HG03460 (cell line): ENCODE results near the gene HAVCR1.
"Not testable (repeated sequence)": the region's sequence is repeated elsewhere in the genome, so short reads cannot be mapped to it uniquely, and the experiment has no call there.

Experiments used
- ATAC-seq: cut with Tn5 transposase; IDR thresholded peaks from one replicate; pipeline ENCODE4 v1.9.1; 2021; ENCODE audit not compliant: unreplicated experiment

HAVCR1 gene

DNA sequence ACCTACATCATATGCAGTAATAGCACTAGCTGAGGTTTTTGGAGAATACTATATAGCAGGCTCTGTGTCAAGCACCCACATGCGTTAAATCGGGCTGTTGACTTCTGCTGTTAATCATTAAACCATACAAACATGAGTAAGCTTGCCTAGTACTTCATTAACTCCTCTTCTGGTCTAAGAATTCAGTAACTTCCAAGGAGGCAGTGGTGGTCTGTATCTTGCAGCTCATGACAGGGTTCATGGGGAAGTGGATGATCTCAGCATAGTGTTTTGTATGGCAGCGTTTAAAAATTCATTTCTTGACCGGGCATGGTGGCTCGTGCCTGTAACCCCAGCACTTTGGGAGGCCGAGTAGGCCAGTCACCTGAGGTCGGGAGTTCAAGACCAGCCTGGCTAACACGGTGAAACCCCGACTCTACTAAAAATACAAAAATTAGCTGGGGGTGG is at the start of gene HAVCR1:
Gene HAVCR1, minus strand, starts transcription at position 24 of the 447 bp plus-strand sequence. CDS start 1,173 bp downstream, outside the sequence.
- peak; percentile 63 for ATAC-seq

DNA sequence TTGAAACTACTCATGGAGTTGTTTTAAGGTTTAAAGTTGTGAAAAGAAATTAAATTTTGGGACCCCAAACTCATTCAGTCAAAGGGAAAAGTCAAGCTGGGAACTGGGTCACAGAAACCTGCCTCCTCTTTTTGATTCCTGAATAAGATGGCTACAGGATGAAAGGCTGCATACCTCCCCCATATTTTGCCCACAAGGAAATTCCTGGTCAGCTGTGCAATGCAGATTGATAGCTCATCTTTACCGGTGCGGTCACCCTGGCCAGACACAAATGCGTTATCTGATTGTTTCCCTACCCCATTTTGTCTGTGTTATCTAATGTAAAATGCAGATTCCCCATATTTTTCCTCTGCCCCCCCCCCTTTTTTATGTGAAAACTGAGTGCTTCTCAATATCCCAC is 48.6 kb upstream of the HAVCR1 start:
- ATAC-seq = no peak

DNA sequence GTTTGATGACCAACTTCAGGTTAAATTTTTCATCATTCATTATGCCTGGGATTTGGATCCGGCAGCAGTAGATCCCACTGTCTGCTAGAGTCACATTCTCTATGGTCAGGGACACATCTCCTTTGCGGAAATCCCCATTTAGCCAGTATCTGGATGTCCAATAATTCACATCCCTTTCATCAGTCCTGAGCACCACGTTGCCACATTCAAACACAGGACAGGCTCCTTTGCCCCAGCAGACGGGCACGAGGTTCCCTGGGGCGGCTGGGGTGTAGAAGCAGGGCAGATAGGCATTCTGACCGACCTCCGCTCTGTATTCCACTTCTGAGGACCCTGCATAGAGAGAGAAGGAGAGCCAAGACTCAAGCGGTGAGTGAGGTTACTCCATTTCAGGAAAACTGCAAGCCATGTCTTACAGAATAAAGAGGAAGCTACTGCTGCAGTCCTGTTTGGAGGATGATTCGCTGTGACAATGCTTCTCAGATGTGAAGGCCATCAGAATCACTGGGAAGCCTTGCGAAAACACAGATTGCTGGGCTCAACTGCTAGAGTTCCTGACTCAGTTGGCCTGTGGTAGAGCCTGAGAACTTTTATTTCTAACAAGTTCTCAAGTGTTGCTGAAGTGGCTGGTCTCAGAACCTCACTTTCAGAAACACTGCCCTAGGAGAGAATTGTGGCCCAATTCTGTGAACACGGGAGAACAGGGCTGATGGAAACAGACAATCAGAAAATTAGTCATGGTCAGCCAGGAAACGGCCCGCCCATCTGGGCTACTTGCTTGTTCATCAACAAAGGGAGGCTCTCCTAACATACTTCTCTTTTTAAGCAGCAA is 47.9 kb upstream of the HAVCR1 start:
- no peak for ATAC-seq

DNA sequence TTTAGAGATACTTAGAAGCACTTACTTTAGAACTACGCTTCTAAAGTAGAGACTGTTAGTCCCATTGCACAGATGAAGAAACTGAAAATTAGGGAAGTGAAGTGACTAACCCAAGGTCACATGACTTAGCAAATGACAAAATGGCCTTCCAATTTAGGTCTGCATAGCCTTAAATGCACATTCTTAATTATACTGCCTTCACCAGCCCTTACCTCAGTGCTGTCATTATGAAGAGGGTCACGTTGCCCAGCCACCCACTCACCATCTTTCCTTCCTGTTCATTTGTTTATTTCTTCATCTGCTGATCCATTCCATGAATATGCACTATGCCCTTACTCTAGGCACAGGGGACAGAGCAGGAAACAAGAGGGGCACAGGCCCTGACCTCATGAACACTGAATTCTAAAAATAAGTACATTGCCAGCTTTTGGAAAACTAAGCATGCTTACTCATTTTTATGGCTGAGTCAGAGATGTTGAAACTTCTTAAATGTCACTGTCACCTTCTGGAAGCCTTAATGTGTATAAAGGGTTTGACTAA is 41.3 kb upstream of the HAVCR1 start:
- no peak for ATAC-seq

DNA sequence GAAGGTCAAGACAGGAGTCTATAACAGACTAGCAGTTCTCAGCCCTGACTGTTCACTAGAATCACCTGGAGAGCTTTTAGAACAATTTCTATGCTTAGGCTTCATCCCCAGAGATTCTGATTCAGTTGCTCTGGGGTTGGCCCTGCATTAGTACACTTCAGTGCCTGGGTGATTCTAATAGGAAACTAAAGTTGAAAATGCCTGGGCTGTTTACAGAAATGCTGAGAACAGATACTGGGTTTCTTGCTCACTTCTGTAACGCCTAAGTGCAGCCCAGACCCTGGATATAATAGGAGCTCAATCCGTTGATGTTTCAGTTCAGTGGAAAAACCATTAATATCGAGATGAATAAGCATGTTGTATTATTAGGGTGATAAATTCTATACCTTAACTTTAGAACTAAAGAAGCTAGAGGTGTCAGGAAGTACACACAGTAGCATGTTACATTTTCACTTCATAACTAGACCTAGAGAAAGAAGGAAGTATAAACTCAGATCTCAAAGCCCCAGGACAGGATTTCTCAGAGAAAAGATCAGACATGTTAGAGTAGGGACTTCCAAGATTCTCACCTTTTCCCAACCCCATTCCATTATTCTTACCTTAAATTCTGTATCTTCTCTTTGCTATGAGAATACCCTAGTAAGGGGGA is 29.6 kb upstream of the HAVCR1 start:
- ATAC-seq = peak; percentile 70

DNA sequence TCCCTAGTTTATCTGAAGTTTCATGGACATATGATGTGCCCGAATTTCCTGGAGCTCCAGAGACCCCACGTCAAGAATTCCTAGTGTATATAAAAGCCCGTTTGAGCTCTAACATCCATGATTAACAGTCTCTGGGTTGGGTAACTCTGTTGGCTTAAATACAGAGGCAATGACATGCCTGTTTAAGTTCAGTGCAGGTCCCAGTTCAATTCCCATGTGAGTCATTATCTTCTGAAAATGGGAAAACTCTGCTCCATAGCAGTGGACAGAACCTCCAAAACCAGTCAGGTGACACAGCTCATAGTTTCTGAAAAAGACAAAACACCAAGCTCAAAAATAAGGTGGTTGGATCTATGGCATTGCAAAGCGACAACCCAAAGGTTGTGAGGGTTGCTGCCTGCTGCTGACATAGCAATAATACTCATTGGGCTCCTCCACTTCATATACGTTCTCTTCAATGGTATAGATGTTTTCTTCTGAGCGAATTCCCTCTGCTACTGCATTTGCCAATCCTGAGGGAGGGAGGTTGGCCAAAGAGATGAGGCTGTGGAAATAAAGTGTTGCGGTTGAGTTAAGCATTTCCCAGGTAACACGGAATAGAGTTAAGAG is 27.9 kb upstream of the HAVCR1 start:
- no peak for ATAC-seq

DNA sequence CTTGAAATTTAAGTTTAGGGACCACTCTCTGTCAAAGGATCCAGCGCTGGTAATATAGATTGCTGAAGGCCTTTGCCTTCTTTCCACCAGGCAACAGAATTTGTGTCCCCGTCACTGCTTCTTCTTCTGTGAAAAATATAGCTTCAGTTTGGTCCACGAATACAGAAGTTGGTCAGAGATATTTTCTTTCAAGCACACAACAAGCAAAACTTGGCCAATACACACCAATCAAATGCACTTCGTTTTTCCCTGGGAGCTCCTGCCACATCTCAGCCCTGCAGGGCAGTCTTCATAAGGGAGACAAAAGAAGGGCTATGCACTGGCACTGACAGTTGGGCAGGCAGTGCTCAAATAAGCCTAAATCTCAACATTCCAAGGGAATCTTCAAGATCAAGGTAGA is 27.0 kb upstream of the HAVCR1 start:
- no peak for ATAC-seq

DNA sequence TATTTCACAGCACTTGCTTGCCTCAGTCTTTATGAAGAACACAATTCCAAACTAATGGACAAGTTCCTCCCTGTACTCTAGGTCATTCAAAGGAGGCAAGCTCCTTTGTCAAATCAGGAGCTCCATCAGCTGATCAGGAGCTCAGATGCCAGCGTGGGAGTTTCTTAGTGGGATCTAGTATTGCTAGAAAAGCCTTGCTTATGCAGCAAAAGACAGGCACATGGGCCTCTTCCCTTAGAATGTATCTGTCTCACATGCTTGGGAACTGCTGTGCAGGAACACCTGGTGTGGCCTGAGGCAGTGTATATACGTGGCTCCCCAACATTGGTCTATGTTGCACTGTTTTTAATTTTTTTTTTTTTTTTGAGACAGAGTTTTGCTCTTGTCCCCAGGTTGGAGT is 21.4 kb upstream of the HAVCR1 start:
- no peak for ATAC-seq

DNA sequence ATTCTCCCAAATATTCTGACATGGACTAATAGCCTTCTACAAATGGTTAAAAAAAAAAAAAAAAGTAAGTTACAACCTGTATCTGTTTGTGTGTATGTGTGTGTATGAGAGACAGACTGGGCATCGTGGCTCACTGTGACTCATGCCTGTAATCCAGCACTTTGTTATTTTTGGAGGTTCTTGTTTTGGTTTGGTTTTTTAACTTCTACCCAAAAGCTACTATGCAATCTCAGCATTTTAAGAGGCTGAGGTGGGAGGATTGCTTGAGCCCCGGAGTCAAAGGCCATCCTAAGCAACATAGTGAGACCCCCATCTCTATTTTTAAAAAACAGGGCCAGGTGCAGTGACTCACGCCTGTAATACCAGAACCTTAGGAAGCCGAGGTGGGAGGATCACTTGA is 17.6 kb upstream of the HAVCR1 start:
- ATAC-seq = no peak

DNA sequence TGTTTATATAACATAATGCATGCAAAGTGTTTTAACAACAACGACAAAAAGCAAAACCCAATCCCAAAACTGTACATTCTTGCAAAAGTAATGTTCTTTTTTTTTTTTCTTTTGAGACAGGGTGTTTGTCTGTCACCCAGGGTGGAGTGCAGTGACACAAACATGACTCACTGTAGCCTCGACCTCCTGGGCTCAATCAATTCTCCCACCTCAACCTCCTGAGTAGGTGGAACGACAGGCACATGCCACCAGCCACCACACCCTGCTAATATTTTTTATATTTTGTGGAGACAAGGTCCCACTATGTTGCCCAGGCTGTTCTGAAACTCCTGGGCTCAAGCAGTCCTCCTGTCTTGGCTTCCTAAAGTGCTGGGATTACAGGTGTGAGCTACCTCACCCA is 13.6 kb upstream of the HAVCR1 start:
- no peak for ATAC-seq

DNA sequence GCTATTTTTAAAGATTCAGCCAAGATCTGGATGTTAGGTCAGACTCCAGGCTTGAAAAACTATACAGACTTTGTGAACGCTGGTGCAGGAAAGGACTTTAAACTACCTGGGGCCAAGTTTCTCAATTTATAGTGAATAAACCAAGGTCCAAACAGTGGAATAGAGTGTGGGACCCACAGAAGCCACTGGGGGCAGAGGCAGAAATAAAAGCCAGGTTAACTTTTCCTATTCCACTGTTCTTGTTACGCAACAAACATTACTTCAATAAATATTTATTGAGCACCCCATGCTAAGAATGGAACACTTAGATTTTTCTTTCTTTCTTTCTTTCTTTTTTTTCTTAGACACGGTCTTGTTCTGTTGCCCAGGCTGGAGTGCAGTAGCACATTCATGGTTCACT is 11.0 kb upstream of the HAVCR1 start:
- ATAC-seq = no peak

DNA sequence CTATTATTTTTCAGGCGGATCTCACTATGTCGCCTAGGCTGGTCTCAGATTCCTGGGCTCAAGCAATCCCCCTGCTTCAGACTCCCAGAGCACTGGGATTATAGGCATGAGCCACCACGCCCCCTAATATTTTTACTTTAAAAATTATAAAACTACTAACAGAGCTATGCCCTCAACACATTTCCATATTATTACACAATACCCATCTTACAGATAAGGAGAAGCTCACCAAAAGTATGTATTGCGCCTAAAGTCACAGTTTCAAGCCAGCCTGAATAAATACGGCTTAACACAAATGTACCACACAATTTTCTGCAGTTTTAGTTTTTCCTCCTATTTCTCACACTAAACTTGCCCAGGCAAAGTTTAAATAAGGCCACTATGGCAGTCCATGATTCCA is 9.9 kb upstream of the HAVCR1 start:
- ATAC-seq = no peak

DNA sequence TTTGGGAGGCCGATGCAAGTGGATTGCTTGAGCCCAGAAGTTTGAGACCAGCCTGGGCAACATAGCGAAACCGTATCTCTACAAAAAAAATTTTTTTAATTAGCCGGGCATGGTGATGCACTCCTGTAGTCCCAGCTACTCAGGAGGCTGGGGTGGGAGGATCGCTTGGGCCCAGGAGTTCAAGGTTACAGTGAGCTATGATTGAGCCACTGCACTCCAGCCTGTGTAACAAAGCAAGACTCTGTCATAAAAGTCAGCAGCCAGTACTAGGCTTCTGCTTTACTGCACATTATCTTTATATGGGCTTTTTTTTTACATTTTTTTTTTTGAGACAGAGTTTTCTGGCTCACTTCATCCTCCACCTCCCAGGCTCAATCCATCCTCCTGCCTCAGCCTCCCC is 9.4 kb upstream of the HAVCR1 start:
- no peak for ATAC-seq

DNA sequence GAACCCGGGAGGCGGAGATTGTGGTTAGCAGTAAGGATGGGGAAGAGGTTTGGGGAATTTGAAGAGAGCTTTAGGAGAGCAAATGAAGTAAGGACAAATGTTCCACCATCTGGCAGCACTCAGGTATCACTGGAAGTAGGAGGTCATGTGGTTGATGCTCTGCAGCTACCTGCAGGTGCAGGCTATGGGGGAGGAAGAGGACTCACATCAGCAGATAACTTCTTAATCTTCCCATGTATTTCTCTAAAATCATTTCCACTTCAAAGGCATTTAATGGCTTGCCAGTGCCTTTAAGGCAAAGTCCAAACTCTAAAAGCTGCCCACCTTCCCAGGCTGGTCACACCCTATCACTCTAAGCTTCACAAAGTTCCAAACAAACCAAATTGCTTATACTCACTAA is 8.1 kb upstream of the HAVCR1 start:
- no peak for ATAC-seq

DNA sequence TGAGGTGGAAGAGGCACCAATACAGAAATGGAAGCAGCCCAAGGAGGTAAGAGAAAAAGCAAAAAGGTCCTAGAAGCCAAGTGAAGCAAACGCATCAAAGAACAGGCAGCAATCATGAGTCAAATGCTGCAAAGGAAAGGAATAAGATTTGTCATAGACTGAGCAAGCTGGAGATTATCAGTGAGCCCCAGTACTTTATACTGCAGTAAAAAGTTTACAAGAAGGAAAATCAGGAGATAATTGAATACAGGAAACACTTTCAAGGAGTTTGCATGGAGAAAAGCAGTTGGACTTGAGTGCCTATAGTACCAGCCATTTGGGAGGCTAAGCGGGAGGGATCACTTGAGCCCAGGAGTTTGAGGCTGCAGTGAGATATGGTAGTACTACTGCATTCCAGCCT is 7.2 kb upstream of the HAVCR1 start:
- no peak for ATAC-seq

DNA sequence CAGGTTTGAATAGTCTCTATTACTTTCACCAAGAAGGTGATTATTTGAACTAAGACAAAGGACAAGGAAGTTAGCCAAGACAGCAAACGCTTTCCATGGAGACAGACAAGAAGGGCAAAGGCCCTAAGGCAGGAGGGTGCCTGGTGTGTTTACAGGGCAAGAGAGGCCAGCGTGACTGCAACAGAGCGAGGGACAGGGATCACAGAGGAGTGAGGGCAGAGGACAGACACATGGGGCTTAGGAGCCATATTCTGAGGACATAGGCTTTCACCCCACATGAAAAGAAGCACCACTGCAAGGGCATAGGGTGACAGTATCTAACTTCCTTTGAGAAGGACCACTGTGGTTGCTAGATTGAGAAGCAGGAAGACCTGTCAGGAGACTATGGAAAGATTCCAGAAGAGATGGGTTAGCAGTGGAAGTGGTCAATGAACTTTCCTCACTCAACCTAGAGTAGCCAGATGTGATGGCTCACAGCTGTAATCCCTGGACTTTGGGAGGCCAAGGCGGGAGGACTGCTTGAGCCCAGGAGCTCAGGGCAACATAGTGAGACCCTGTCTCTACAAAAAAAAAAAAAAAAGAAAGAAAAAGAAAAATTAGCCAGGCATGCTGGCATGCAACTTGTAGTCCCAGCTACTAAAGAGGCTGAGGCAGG is 5.0 kb upstream of the HAVCR1 start:
- ATAC-seq = no peak

DNA sequence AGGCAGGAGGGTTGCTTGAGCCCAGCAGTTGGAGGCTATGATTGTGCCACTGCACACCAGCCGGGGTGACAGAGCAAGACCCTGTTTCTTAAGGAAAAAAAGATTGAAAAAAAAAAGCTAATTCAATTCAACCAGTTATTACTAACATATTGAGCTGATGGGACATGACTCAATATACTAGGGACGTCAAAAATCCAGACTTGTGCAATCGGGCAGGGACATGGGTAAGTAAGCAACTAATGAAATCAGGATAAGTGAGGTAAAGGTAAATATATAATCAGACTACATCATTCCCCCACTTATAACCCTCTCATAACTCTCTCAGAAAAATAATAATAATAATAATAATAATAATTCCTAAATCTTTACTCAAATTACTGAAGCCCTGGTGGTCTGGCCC is 975 bp upstream of the HAVCR1 start:
- no peak for ATAC-seq

DNA sequence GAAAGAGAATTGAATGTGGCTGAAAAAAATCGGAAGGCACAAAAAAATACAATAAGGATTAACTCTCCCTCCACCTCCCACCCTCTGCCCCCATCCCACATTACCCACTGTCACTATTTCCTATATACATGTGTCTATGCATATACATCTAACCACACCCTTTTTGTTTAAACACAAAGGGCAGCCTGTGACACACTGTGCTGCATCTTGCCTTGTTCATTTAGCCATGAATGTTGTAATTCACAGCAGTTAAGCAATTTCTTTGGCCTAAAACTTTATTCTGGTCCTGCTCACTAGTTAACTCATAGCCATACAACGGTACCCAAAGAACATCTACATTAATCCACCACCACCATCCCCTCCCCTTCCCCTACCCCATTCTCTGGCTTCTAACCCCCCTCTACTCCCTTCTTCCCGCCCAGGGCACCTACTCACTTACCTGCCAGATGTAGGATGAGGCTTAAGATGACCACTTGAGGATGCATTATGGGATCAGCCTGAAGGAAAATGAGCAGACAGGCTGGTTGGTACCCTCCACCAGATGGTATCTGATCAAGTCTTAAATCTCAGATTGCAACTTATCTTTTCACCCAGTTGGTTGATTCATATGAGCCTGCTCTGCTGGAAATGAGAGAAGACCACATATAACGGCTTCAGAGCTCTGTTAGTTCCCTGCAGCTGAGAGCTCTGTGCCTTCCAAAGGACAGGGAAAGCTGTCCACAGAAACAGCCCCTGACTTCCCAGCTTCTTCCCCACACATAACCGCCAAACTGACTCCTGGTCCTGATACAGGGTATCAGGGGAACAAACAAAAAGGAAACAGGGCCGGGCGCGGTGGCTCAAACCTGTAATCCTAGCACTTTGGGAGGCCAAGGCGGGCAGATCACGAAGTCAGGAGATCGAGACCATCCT is 1.2 kb downstream of the HAVCR1 start:
- ATAC-seq = no peak

DNA sequence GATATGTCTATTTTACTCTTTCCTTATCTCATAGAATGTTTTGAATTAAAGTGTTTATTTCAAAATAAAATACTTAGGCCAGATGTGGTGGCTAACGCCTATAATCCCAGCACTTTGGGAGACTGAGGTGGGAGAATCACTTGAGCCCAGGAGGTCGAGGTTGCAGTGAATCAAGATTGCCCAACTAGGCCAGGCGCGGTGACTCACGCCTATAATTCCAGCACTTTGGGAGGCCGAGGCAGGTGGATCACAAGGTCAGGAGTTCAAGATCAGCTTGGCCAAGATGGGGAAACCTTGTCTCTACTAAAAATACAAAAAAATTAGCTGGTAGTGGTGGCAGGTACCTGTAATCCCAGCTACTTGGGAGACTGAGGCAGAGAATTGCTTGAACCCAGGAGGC is 2.1 kb downstream of the HAVCR1 start:
- not testable (repeated sequence) for ATAC-seq

DNA sequence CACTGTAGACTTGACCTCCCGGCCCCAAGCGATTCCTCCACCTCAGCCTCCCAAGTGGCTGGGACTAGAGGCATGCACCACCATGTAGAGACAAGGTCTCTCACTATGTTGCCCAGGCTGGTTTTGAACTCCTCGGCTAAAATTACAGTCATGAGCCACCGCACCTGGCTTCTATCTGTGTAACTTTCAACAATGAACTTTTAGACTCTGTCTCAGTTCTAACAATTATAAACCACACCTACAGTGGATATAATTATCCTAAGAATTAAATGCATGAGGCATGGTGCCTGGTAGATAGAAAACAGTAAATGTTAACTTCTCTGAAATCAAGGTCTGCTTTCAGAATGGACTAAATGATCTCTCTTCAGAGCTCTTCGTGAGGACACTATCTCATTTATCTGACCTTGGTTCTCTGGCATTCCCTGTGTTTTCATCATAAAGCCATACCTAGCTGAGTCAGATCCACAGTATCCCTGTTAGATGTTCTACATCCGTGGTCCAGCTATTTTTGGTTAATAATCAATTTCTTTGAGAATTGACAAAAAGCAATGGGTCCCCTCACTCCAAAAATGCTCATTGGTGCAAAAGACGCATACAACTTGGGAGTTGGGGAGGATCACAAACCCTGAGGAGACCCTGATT is 7.2 kb downstream of the HAVCR1 start:
- ATAC-seq = no peak
